Stimulated activated CD4-positive, alpha-beta T cell treated with anti-CD3 and anti-CD28 coated beads, Interleukin-15, amount 100 ng/mL, for 48 hours (primary cell): Measurements from ENCODE around the gene TNFRSF19.
A peak's percentile ranks its signal among the peaks of the same experiment; 100 is the strongest.

Source experiments
- DNase-seq, 2 donors: peaks; one replicate each; pipeline ENCODE4 v3.0.0-alpha.2; 2020; ENCODE audit warnings: low read depth in 2 of 2

Gene TNFRSF19

GRCh38 chr13:23683084-23683483 is 112.9 kb downstream of the TNFRSF19 start:
- no peak for DNase-seq

GRCh38 chr13:23684647-23685046 is 114.4 kb downstream of the TNFRSF19 start:
- DNase-seq, result no peak

GRCh38 chr13:23685416-23685815 is 115.2 kb downstream of the TNFRSF19 start:
- DNase-seq, result no peak

- no peak for DNase-seq
Observed at GRCh38 chr13:23686948-23687347, 116.7 kb downstream of the TNFRSF19 start.

- no peak for DNase-seq
Observed at GRCh38 chr13:23687614-23688013, 117.4 kb downstream of the TNFRSF19 start.

- DNase-seq, result no peak
Observed at GRCh38 chr13:23688336-23688735, 118.1 kb downstream of the TNFRSF19 start.

GRCh38 chr13:23690668-23691067 is 120.5 kb downstream of the TNFRSF19 start:
- DNase-seq, result no peak

- DNase-seq, result no peak
Observed at GRCh38 chr13:23692816-23693215, 122.6 kb downstream of the TNFRSF19 start.

GRCh38 chr13:23695196-23695595 is 125.0 kb downstream of the TNFRSF19 start:
- DNase-seq, result no peak

GRCh38 chr13:23695711-23696464 is 125.7 kb downstream of the TNFRSF19 start:
- peak in 1 of 2 donors; percentile 22 for DNase-seq

- no peak for DNase-seq
Observed at GRCh38 chr13:23696610-23697009, 126.4 kb downstream of the TNFRSF19 start.

GRCh38 chr13:23697772-23698313 is 127.6 kb downstream of the TNFRSF19 start:
- DNase-seq, result no peak

- no peak for DNase-seq
Observed at GRCh38 chr13:23699271-23699670, 129.1 kb downstream of the TNFRSF19 start.

- no peak for DNase-seq
Observed at GRCh38 chr13:23701186-23701585, 131.0 kb downstream of the TNFRSF19 start.

- DNase-seq, result no peak
Observed at GRCh38 chr13:23701636-23702035, 131.4 kb downstream of the TNFRSF19 start.

GRCh38 chr13:23703246-23703860 is 133.1 kb downstream of the TNFRSF19 start:
- no peak for DNase-seq

GRCh38 chr13:23705583-23705982 is 135.4 kb downstream of the TNFRSF19 start:
- DNase-seq, result no peak

GRCh38 chr13:23707674-23708073 is 137.5 kb downstream of the TNFRSF19 start:
- no peak for DNase-seq

- DNase-seq, result no peak
Observed at GRCh38 chr13:23709536-23709935, 139.3 kb downstream of the TNFRSF19 start.

GRCh38 chr13:23710366-23710765 is 140.2 kb downstream of the TNFRSF19 start:
- no peak for DNase-seq

GRCh38 chr13:23711355-23711754 is 141.1 kb downstream of the TNFRSF19 start:
- DNase-seq, result no peak

GRCh38 chr13:23714672-23715071 is 144.5 kb downstream of the TNFRSF19 start:
- DNase-seq, result no peak

GRCh38 chr13:23715092-23715761 is 145.0 kb downstream of the TNFRSF19 start:
- no peak for DNase-seq
